CD4-positive, CD25-positive, alpha-beta regulatory T cell (primary cell): ENCODE measurements around the gene FAAP100. TPM values are rescaled to one million over a fixed set of nuclear protein-coding genes. Genes with fewer than 3 reads are reported as not detected.
"Not testable (repeated sequence)": the region's sequence is repeated elsewhere in the genome, so short reads cannot be mapped to it uniquely, and the experiment has no call there.

Experiments
- ATAC-seq, 2 donors: fragments of 150-1000 bp; cut with Tn5 transposase; one replicate each; pipeline ENCODE4 v1.10.0; 2021; ENCODE audit warnings: low read depth in 2 of 2, moderate number of reproducible peaks in 2 of 2, moderate library complexity in 1 of 2
- DNase-seq, 3 donors: peaks; one replicate each; pipeline versions ENCODE4 v3.0.0 to v3.0.0-alpha.2; 2012 to 2022; ENCODE audit warnings: mixed read lengths in 1 of 3
- H3K27ac ChIP-seq: one replicate; pipeline ENCODE4 v1.7.0; 2013; ENCODE audit warnings: mild to moderate bottlenecking, low read length; ENCODE audit not compliant: insufficient read depth, poor library complexity, severe bottlenecking
- H3K27me3 ChIP-seq: one replicate; pipeline ENCODE4 v1.7.0; 2013; ENCODE audit warnings: low read length; ENCODE audit not compliant: control insufficient read depth, insufficient read depth
- H3K36me3 ChIP-seq: one replicate; pipeline ENCODE4 v1.7.0; 2013; ENCODE audit warnings: mild to moderate bottlenecking, low read length, moderate library complexity; ENCODE audit not compliant: control insufficient read depth, insufficient read depth
- H3K4me1 ChIP-seq: 2 replicates; pipeline ENCODE4 v1.7.0; 2013; ENCODE audit warnings: mild to moderate bottlenecking, low read length; ENCODE audit not compliant: insufficient read depth, control insufficient read depth, poor library complexity, severe bottlenecking
- H3K4me3 ChIP-seq: one replicate; pipeline ENCODE4 v1.7.0; 2013; ENCODE audit warnings: low read depth, mild to moderate bottlenecking, low read length, moderate library complexity
- H3K9me3 ChIP-seq, 2 experiments: 1 replicate in 1 of 2; 2 replicates in 1 of 2; pipeline ENCODE4 v1.7.0; 2013; ENCODE audit warnings: low read length in 2 of 2, mild to moderate bottlenecking in 1 of 2, moderate library complexity in 1 of 2; ENCODE audit not compliant: control insufficient read depth in 2 of 2
- H3K27ac Mint-ChIP-seq, 3 donors: one replicate each; pipeline ENCODE4 v1.8.0; 2020 to 2022; ENCODE audit warnings: mild to moderate bottlenecking in 3 of 3, mixed read lengths in 3 of 3, moderate library complexity in 2 of 3
- H3K27me3 Mint-ChIP-seq: one replicate; pipeline ENCODE4 v1.8.0; 2022; ENCODE audit warnings: mild to moderate bottlenecking, mixed read lengths
- H3K36me3 Mint-ChIP-seq: one replicate; pipeline ENCODE4 v1.8.0; 2020; ENCODE audit warnings: mixed read lengths
- H3K4me1 Mint-ChIP-seq, 4 donors: one replicate each; pipeline ENCODE4 v1.8.0; 2020 to 2022; ENCODE audit warnings: mixed read lengths in 4 of 4, mild to moderate bottlenecking in 1 of 4
- H3K4me3 Mint-ChIP-seq, 4 donors: one replicate each; pipeline ENCODE4 v1.8.0; 2020 to 2022; ENCODE audit warnings: mild to moderate bottlenecking in 4 of 4, mixed read lengths in 4 of 4, moderate library complexity in 3 of 4
- H3K9me3 Mint-ChIP-seq, 7 donors: one replicate each; pipeline ENCODE4 v1.8.0; 2020 to 2022; ENCODE audit warnings: mixed read lengths in 7 of 7, mild to moderate bottlenecking in 3 of 7, moderate library complexity in 2 of 7
- polyA plus RNA-seq, 4 donors: library from polyadenylated mRNA; unstranded; fragments of 300-500 nt; fragmentation: Illumina TruSeq; gene quantifications; one replicate each; pipeline ENCODE4 v1.2.3, GENCODE V29; 2021
- total RNA-seq: library from RNA; stranded (reverse); gene quantifications from one replicate; pipeline ENCODE4 v1.2.3, GENCODE V29; 2022

Gene FAAP100
- total and polyA plus RNA-seq, 5 donors from 2014 or later = 8.2 to 28.1 (median 11.5) TPM

DNA sequence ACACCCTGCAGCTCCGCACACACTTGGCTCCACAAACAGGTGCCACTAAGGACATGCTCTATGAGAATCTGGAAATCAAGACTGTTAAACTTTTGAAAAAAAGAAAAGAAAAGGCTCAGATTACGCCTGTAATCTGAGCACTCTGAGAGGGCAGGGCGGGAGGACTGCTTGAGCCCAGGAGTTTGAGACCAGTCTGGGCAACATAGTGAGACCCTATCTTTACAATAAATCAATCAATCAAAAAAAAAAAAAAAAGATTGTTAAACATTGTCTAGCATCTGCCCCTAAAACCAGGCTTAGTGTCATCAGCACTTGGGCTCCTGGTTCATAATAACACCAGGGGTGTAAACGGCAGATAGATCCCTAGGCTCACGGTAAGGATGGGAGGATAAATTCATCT, 37.5 kb upstream of the FAAP100 start:
- H3K36me3 ChIP-seq = peaks cover 73% of the 10 kb centered on the region
- Mint-ChIP-seq H3K27ac (no peak overlapping the region), H3K4me1 (peaks cover 0 to 2% (median 0%) of the 10 kb centered on the region in 4 donors), H3K27me3 (no peaks in the 10 kb centered on the region), H3K4me3 (no peak overlapping the region), H3K9me3 (no peaks in the 10 kb centered on the region), H3K36me3 (peaks cover 36% of the 10 kb centered on the region)
- no peak for ATAC-seq
- no peaks in the 10 kb centered on the region for H3K4me1 ChIP-seq
- DNase-seq = no peak
- no peaks in the 10 kb centered on the region for H3K9me3 ChIP-seq
- no peaks in the 10 kb centered on the region for H3K27me3 ChIP-seq
- H3K4me3 ChIP-seq = no peak overlapping the region
- H3K27ac ChIP-seq = no peak overlapping the region

DNA sequence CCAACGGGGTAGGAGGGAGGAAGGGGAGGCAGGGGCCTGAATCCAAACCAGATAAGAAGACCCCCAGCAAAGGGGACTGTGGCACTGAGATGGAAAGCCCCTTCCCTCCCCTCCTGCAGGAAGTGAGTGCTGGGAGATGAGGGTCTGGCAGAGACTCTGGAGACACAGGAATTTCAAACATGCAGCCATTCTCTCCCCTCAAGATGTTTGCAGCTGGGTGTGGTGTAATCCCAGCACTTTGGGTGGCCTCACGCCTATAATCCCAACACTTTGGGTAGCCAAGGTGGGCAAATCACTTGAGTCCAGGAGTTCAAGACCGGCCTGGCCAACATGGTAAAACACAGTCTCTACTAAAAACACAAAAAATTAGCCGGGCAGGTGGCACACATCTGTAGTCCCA, 33.9 kb upstream of the FAAP100 start:
- Mint-ChIP-seq H3K27me3 (no peaks in the 10 kb centered on the region), H3K4me3 (no peak overlapping the region), H3K4me1 (no peaks in the 10 kb centered on the region), H3K27ac (no peak overlapping the region), H3K36me3 (peaks cover 34% of the 10 kb centered on the region), H3K9me3 (no peaks in the 10 kb centered on the region)
- H3K36me3 ChIP-seq = peaks cover 67% of the 10 kb centered on the region
- no peaks in the 10 kb centered on the region for H3K27me3 ChIP-seq
- H3K27ac ChIP-seq = no peak overlapping the region
- no peaks in the 10 kb centered on the region for H3K4me1 ChIP-seq
- H3K4me3 ChIP-seq = no peak overlapping the region
- DNase-seq = no peak
- ATAC-seq = no peak
- H3K9me3 ChIP-seq = no peaks in the 10 kb centered on the region

DNA sequence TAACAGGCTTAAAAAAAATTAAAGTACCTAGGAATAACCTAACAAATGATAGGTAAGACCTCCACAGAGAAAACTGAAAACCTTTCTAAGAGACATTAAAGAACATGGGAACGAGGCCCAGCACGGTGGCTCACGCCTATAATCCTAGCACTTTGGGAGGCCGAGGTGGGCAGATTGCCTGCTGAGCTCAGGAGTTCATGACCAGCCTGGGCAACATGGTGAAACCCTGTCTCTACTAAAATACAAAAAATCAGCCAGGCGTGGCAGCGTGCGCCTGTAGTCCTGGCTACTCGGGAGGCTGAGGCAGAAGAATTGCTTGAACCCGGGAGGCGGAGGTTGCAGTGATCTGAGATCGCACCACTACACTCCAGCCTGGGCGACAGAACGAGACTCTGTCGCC, 32.6 kb upstream of the FAAP100 start:
- H3K36me3 ChIP-seq = peaks cover 57% of the 10 kb centered on the region
- not testable (repeated sequence) for DNase-seq, H3K27ac ChIP-seq, H3K27ac Mint-ChIP-seq, H3K27me3 Mint-ChIP-seq, H3K9me3 Mint-ChIP-seq, H3K4me3 ChIP-seq, H3K27me3 ChIP-seq, H3K9me3 ChIP-seq, ATAC-seq, H3K4me3 Mint-ChIP-seq, H3K4me1 ChIP-seq, H3K4me1 Mint-ChIP-seq
- peaks cover 34% of the 10 kb centered on the region for H3K36me3 Mint-ChIP-seq

DNA sequence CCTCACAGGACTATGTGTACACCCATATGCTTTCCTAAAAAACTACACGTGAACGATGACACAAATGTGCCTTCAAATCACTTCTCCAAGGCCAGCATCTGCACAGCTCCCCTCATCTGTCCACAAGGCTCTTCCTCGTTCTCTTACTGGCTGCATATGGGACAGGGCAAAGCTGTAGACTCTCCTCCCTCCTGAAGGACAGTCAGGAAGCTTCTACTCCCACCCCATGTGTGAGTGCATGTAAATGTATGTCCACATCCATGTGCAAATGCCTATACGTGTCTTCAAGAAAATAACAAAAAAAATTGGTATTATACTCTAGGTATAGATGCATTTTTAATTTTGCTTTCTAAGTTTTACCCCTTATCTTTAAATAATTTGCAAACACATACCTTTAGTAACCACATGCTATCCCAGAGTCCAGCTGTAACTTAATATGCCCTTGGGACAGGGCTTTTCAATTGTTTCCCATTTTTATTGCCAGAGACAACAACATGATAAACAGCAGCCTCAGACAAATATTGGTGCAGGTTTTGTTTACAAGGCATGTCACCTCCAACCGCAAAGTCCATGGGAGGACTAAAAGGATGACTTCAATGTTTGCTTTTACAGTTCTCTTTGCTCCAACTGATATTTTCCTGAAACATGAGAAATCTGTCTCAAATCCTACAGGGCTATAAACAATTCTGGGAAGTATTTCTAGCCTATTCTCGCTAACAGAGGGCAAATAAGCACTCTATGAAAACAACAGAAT, 31.6 kb upstream of the FAAP100 start:
- H3K27ac Mint-ChIP-seq = peak overlapping the region in 1 of 3 donors; percentile 63
- no peaks in the 10 kb centered on the region for H3K4me1 Mint-ChIP-seq
- Histone ChIP-seq H3K27ac (no peak overlapping the region), H3K36me3 (peaks cover 62% of the 10 kb centered on the region), H3K4me1 (no peaks in the 10 kb centered on the region), H3K9me3 (no peaks in the 10 kb centered on the region), H3K4me3 (no peak overlapping the region), H3K27me3 (no peaks in the 10 kb centered on the region)
- no peaks in the 10 kb centered on the region for H3K27me3 Mint-ChIP-seq
- no peak overlapping the region for H3K4me3 Mint-ChIP-seq
- no peak for ATAC-seq
- no peaks in the 10 kb centered on the region for H3K9me3 Mint-ChIP-seq
- no peak for DNase-seq
- H3K36me3 Mint-ChIP-seq = peaks cover 29% of the 10 kb centered on the region

DNA sequence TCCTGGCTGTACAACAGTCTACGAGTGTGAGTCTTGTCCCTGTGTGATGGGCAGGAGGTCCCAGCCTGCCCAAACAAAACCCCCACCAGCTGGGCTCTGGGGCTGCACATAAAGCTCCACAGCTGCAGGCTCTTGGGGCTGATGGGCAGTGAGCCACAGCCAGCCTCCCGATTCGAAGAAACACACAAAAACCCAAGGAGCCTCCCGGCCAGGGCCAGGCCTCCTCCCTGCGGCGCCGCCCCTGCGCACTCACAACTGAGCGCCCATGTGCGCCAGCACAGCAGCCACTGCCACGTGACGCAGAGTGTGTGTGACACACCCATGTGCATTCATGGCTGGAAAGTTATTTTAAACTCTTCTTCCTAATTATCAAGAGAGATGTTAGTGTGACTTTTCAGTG, 30.6 kb upstream of the FAAP100 start:
- H3K27ac Mint-ChIP-seq = no peak overlapping the region
- no peak for ATAC-seq
- peaks cover 25% of the 10 kb centered on the region for H3K36me3 Mint-ChIP-seq
- no peaks in the 10 kb centered on the region for H3K27me3 Mint-ChIP-seq
- Histone ChIP-seq H3K36me3 (peaks cover 56% of the 10 kb centered on the region), H3K27me3 (no peaks in the 10 kb centered on the region), H3K9me3 (no peaks in the 10 kb centered on the region), H3K27ac (no peak overlapping the region), H3K4me3 (no peak overlapping the region), H3K4me1 (no peaks in the 10 kb centered on the region)
- no peak overlapping the region for H3K4me3 Mint-ChIP-seq
- H3K9me3 Mint-ChIP-seq = no peaks in the 10 kb centered on the region
- peaks cover 0 to 4% (median under 1%) of the 10 kb centered on the region in 4 donors for H3K4me1 Mint-ChIP-seq
- no peak for DNase-seq

DNA sequence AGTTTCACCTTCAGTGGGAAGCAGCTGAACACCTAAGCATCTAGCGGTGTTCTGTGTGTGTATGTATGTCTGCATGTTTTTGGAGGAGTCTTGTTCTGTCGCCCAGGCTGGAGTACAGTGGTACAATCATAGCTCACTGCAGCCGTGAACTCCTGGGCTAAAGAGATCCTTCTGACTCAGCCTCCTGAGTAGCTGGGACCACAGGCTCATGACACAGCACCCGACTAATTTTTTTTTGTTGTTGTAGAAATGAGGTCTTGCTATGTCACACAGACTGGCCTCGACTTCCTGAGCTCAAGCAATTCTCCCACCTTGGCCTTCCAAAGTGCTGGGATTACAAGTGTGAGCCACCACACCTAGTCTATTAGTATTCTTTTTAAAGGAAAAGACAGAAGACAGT, 30.2 kb upstream of the FAAP100 start:
- Histone ChIP-seq H3K9me3 (no peaks in the 10 kb centered on the region), H3K4me3 (no peak overlapping the region), H3K27ac (no peak overlapping the region), H3K36me3 (peaks cover 58% of the 10 kb centered on the region), H3K27me3 (no peaks in the 10 kb centered on the region), H3K4me1 (no peaks in the 10 kb centered on the region)
- Mint-ChIP-seq H3K36me3 (peaks cover 28% of the 10 kb centered on the region), H3K27ac (no peak overlapping the region), H3K9me3 (no peaks in the 10 kb centered on the region), H3K4me3 (no peak overlapping the region), H3K27me3 (no peaks in the 10 kb centered on the region), H3K4me1 (peaks cover 0 to 7% (median 1%) of the 10 kb centered on the region in 4 donors)
- no peak for DNase-seq
- ATAC-seq = no peak

DNA sequence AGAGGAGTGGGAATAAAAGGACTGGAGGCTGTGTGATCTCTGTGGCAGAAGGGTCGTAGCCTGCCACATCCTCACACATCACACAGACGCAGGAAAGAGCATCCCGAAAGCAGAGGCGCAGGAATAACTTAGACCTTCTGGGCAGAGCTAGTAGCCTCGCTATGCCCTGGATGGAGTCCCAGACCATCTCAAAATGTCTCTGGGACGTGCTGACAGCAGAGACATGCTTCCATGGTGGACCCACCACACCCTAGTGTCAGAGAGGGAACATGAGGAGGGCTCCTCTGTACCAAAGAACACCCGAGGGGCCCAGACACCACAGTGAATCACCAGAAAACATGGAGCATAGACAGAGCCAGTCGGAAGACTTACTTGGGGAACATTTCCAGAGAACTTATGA, 29.6 kb upstream of the FAAP100 start:
- H3K36me3 ChIP-seq = peaks cover 57% of the 10 kb centered on the region
- Mint-ChIP-seq H3K4me1 (peaks cover 0 to 9% (median 2%) of the 10 kb centered on the region in 4 donors), H3K36me3 (peaks cover 28% of the 10 kb centered on the region), H3K27me3 (no peaks in the 10 kb centered on the region), H3K27ac (no peak overlapping the region), H3K9me3 (no peaks in the 10 kb centered on the region), H3K4me3 (no peak overlapping the region)
- H3K4me3 ChIP-seq = no peak overlapping the region
- no peak for ATAC-seq
- no peak overlapping the region for H3K27ac ChIP-seq
- DNase-seq = no peak
- no peaks in the 10 kb centered on the region for H3K9me3 ChIP-seq
- H3K4me1 ChIP-seq = no peaks in the 10 kb centered on the region
- H3K27me3 ChIP-seq = no peaks in the 10 kb centered on the region

DNA sequence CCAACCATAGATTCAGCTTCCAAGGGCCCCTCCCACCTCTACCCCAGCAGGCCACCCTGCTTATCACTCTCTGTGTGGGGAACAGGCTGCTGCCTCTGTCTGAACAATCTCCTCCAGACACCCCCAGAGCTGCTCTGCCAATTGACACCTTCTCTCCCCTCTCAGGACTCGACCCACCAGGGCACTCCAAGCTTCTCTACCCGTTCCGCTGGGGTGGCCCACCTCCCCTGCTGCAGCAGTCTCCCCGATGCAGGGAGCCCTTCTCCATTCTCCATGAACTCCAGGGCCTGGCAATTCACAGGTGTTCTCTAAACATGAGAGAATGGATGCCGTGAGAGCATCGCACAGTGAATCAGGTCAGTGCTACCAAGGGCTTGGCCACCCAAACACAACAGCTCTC, 28.3 kb upstream of the FAAP100 start:
- H3K27ac ChIP-seq = no peak overlapping the region
- H3K27me3 ChIP-seq = no peaks in the 10 kb centered on the region
- peaks cover 57% of the 10 kb centered on the region for H3K36me3 ChIP-seq
- H3K4me1 ChIP-seq = no peaks in the 10 kb centered on the region
- no peak for DNase-seq
- Mint-ChIP-seq H3K4me3 (no peak overlapping the region), H3K9me3 (no peaks in the 10 kb centered on the region), H3K27ac (peak overlapping the region in 1 of 3 donors; percentile 20), H3K4me1 (peaks cover 0 to 9% (median 4%) of the 10 kb centered on the region in 4 donors), H3K27me3 (no peaks in the 10 kb centered on the region), H3K36me3 (peaks cover 32% of the 10 kb centered on the region)
- no peak for ATAC-seq
- H3K9me3 ChIP-seq = no peaks in the 10 kb centered on the region
- no peak overlapping the region for H3K4me3 ChIP-seq
